Hepatocyte (in vitro differentiated cells): Measurements from ENCODE around the gene LIME1. TPM values are rescaled to one million over a fixed set of nuclear protein-coding genes. Genes with fewer than 3 reads are reported as not detected.

Source experiments
- DNase-seq: peaks from one replicate; pipeline ENCODE4 v3.0.0-alpha.2; 2016; ENCODE audit warnings: low spot score
- H2AFZ ChIP-seq: fragments of 200-600 bp; sonication (generic); 2 replicates; pipeline ENCODE4 v1.6.0; 2016; ENCODE audit warnings: antibody characterized with exemption, mild to moderate bottlenecking
- H3K27ac ChIP-seq: fragments of 200-600 bp; sonication (generic); 2 replicates; pipeline ENCODE4 v1.5.1; 2016; ENCODE audit warnings: mild to moderate bottlenecking
- H3K27me3 ChIP-seq: fragments of 200-600 bp; sonication (generic); 2 replicates; pipeline ENCODE4 v1.6.1; 2016
- H3K36me3 ChIP-seq: fragments of 200-600 bp; sonication (generic); replicated peaks from 2 replicates; pipeline ENCODE4 v1.5.1; 2016; ENCODE audit warnings: low read depth; ENCODE audit not compliant: insufficient read depth
- H3K4me1 ChIP-seq: fragments of 200-600 bp; sonication (generic); 2 replicates; pipeline ENCODE4 v1.5.1; 2016; ENCODE audit warnings: mild to moderate bottlenecking, moderate library complexity; ENCODE audit not compliant: insufficient read depth
- H3K4me2 ChIP-seq: fragments of 200-600 bp; sonication (generic); 2 replicates; pipeline ENCODE4 v1.6.0; 2016
- H3K4me3 ChIP-seq: fragments of 200-600 bp; sonication (generic); 2 replicates; pipeline ENCODE4 v1.5.1; 2016; ENCODE audit warnings: mild to moderate bottlenecking
- H3K79me2 ChIP-seq: fragments of 200-600 bp; sonication (generic); 2 replicates; pipeline ENCODE4 v1.6.0; 2017; ENCODE audit warnings: mild to moderate bottlenecking
- H3K9me2 ChIP-seq: fragments of 200-600 bp; sonication (generic); replicated peaks from 2 replicates; pipeline ENCODE4 v1.6.0; 2017; ENCODE audit warnings: mild to moderate bottlenecking; ENCODE audit not compliant: insufficient read depth
- H3K9me3 ChIP-seq: fragments of 200-600 bp; sonication (generic); 2 replicates; pipeline ENCODE4 v1.5.1; 2016; ENCODE audit warnings: low read depth, mild to moderate bottlenecking
- H4K20me1 ChIP-seq: fragments of 200-600 bp; sonication (generic); 2 replicates; pipeline ENCODE4 v1.6.0; 2016; ENCODE audit warnings: mild to moderate bottlenecking; ENCODE audit not compliant: insufficient read depth, poor library complexity, severe bottlenecking
- CTCF ChIP-seq: fragments of 200-600 bp; sonication (generic); IDR thresholded peaks from 2 replicates; pipeline ENCODE4 v1.5.1; 2016; ENCODE audit warnings: antibody characterized with exemption, mild to moderate bottlenecking; ENCODE audit not compliant: poor library complexity
- EZH2 ChIP-seq: fragments of 200-600 bp; sonication (generic); IDR thresholded peaks from 2 replicates; pipeline ENCODE4 v1.6.1; 2016; ENCODE audit warnings: antibody characterized with exemption, mild to moderate bottlenecking, borderline replicate concordance
- EZH2phosphoT487 ChIP-seq: fragments of 200-600 bp; sonication (generic); IDR thresholded peaks from one replicate; pipeline ENCODE4 v1.6.1; 2018; ENCODE audit warnings: antibody characterized with exemption, mild to moderate bottlenecking, low read depth, moderate library complexity; ENCODE audit not compliant: unreplicated experiment, severe bottlenecking
- WGBS: methylation state at CpG from one replicate; pipeline ENCODE4 v1.1.6; 2016; ENCODE audit warnings: low lambda C conversion rate; ENCODE audit errors: missing lambda C conversion rate; 5-methylcytosine and 5-hydroxymethylcytosine counted together
- polyA plus RNA-seq: library from polyadenylated mRNA; unstranded; fragments of >200 nt; fragmentation: Nextera tagmentation; extraction: Ambion mirVana; gene quantifications from 2 replicates; pipeline ENCODE4 v1.2.1, GENCODE V29; 2016
- total RNA-seq: library from RNA; depleted of rRNA; stranded (reverse); fragments of >200 nt; gene quantifications from 2 replicates; pipeline ENCODE4 v1.2.3, GENCODE V29; 2014

LIME1 gene
- total and polyA plus RNA-seq, 2 experiments from 2014 or later = 11.7 to 20.7 TPM

- Histone ChIP-seq H2AFZ (no peak overlapping the region), H3K9me3 (no peaks in the 10 kb centered on the region), H3K36me3 (no peaks in the 10 kb centered on the region), H3K27ac (no peak overlapping the region), H3K4me3 (no peak overlapping the region), H3K79me2 (no peaks in the 10 kb centered on the region), H3K4me2 (no peak overlapping the region), H3K27me3 (no peaks in the 10 kb centered on the region), H3K9me2 (no peaks in the 10 kb centered on the region), H3K4me1 (no peaks in the 10 kb centered on the region), H4K20me1 (no peaks in the 10 kb centered on the region)
- WGBS = 95% methylated on average over 16 of the region's 16 CpGs
- TF ChIP-seq EZH2 = no peak
- TF ChIP-seq EZH2phosphoT487 = no peak
- TF ChIP-seq CTCF = no peak
- DNase-seq = peak; percentile 10
Observed at GRCh38 chr20:63749597-63750508, 13.4 kb downstream of the LIME1 start.

- H3K27ac ChIP-seq = no peak overlapping the region
- H2AFZ ChIP-seq = no peak overlapping the region
- no peaks in the 10 kb centered on the region for H3K9me2 ChIP-seq
- H3K4me2 ChIP-seq = no peak overlapping the region
- no peak overlapping the region for H3K4me3 ChIP-seq
- no peaks in the 10 kb centered on the region for H3K27me3 ChIP-seq
- H3K4me1 ChIP-seq = no peaks in the 10 kb centered on the region
- 77% methylated on average over 26 of the region's 26 CpGs for WGBS
- no peaks in the 10 kb centered on the region for H3K9me3 ChIP-seq
- no peaks in the 10 kb centered on the region for H4K20me1 ChIP-seq
- TF ChIP-seq EZH2phosphoT487 = no peak
- TF ChIP-seq CTCF = no peak
- no peak for TF ChIP-seq EZH2
- H3K36me3 ChIP-seq = no peaks in the 10 kb centered on the region
- no peak for DNase-seq
- no peaks in the 10 kb centered on the region for H3K79me2 ChIP-seq
Observed at GRCh38 chr20:63750807-63751470, 14.5 kb downstream of the LIME1 start.

GRCh38 chr20:63751471-63752271, 15.2 kb downstream of the LIME1 start:
- Histone ChIP-seq H3K9me3 (no peaks in the 10 kb centered on the region), H3K4me2 (no peak overlapping the region), H3K9me2 (no peaks in the 10 kb centered on the region), H3K27me3 (no peaks in the 10 kb centered on the region), H3K79me2 (no peaks in the 10 kb centered on the region), H4K20me1 (no peaks in the 10 kb centered on the region), H3K4me3 (no peak overlapping the region), H2AFZ (no peak overlapping the region), H3K36me3 (no peaks in the 10 kb centered on the region), H3K4me1 (no peaks in the 10 kb centered on the region), H3K27ac (no peak overlapping the region)
- no peak for TF ChIP-seq EZH2phosphoT487
- TF ChIP-seq EZH2 = no peak
- TF ChIP-seq CTCF = no peak
- WGBS = 97% methylated on average over 11 of the region's 45 CpGs
- peak; percentile 3 for DNase-seq
